PFSK-1 (cell line): ENCODE data around the gene WRAP73.

Experiments used
- POLR2AphosphoS5 ChIP-seq: IDR thresholded peaks from 2 replicates; pipeline ENCODE4 v1.6.1; 2012; ENCODE audit warnings: low read depth, mild to moderate bottlenecking, control low read depth, low read length, moderate library complexity
- TAF1 ChIP-seq: IDR thresholded peaks from 2 replicates; pipeline ENCODE4 v1.6.1; 2012; ENCODE audit warnings: low read length, control low read depth, borderline replicate concordance; ENCODE audit not compliant: insufficient read depth
- TF ChIP-seq, protein P1 (sequence below), 2 experiments: IDR thresholded peaks; 2 replicates each; pipeline versions ENCODE4 v1.6.1 to v1.8.0; 2011 to 2012; ENCODE audit warnings: low read depth in 2 of 2, low read length in 2 of 2, control low read depth in 1 of 2, inconsistent platforms in 1 of 2, mild to moderate bottlenecking in 1 of 2, moderate library complexity in 1 of 2; ENCODE audit not compliant: insufficient read depth in 1 of 2

DNA sequence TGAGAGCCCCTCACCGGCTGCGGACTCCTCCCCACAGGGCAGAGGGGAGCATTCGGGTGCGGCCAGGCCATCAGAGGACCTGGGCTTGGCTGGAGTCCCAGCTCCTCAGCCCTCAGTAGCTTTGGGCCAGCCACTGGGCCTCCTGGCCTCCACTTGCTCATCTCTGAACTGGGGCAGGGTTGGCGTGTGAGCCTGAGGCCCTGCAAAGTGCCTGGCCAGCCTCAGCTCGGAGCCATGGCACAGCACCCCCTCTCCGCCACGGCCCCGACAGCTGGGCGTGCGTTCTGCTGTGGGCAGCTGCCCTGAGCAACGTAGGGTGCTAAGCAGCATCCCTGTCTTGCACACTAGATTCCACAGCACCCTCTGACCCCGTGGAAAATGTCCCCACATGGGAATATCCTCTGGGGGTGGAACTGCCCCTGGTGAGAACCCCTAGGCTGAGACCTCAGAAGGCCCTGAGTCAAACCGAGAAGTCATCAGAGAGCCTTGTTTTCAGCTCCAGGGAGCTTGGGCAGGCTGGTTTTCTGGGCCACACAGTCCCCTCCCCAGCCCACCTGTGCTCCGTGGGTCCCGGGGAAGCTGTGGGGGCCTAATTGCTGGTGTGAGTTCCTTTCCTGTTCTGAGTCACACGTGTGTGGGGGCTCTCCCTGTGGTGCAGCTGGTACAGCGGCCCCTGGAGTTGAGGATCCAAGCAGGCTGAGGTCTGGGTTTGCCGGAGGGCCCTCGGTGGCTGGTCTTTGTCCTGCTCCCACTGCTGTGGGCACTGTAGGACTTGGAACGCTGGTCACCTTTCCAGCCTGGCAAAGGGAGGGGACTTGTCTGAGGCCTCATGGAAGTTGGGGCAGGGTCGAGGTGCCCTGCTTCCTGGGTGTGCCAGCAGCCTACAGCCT is 26.9 kb upstream of the WRAP73 start:
- no peak for TF ChIP-seq POLR2AphosphoS5
- TF ChIP-seq, protein P1, sequence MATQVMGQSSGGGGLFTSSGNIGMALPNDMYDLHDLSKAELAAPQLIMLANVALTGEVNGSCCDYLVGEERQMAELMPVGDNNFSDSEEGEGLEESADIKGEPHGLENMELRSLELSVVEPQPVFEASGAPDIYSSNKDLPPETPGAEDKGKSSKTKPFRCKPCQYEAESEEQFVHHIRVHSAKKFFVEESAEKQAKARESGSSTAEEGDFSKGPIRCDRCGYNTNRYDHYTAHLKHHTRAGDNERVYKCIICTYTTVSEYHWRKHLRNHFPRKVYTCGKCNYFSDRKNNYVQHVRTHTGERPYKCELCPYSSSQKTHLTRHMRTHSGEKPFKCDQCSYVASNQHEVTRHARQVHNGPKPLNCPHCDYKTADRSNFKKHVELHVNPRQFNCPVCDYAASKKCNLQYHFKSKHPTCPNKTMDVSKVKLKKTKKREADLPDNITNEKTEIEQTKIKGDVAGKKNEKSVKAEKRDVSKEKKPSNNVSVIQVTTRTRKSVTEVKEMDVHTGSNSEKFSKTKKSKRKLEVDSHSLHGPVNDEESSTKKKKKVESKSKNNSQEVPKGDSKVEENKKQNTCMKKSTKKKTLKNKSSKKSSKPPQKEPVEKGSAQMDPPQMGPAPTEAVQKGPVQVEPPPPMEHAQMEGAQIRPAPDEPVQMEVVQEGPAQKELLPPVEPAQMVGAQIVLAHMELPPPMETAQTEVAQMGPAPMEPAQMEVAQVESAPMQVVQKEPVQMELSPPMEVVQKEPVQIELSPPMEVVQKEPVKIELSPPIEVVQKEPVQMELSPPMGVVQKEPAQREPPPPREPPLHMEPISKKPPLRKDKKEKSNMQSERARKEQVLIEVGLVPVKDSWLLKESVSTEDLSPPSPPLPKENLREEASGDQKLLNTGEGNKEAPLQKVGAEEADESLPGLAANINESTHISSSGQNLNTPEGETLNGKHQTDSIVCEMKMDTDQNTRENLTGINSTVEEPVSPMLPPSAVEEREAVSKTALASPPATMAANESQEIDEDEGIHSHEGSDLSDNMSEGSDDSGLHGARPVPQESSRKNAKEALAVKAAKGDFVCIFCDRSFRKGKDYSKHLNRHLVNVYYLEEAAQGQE (IDR thresholded peaks at IDR 0.05; ENCODE audit: insufficient read depth in 1 of 2, low read depth in 2 of 2, low read length in 2 of 2): no peak
- TF ChIP-seq TAF1: no peak
